AG09309 (cell line): Measurements from ENCODE around the gene AMZ1.

Source experiments
- DNase-seq: peaks from one replicate; pipeline ENCODE4 v3.0.0-alpha.2; 2010; ENCODE audit warnings: low read depth
- H3K4me3 ChIP-seq: 2 replicates; pipeline ENCODE4 v1.5.1; 2011; ENCODE audit warnings: mild to moderate bottlenecking, low read depth, low read length, moderate library complexity; ENCODE audit not compliant: control insufficient read depth
- TF ChIP-seq, protein P1 (sequence below): IDR thresholded peaks from 2 replicates; pipeline ENCODE4 v1.5.1; 2011; ENCODE audit warnings: mild to moderate bottlenecking, low read depth, low read length, inconsistent platforms; ENCODE audit not compliant: insufficient read depth, control insufficient read depth; ENCODE audit errors: missing control alignments

The AMZ1 gene

GRCh38 chr7:2698581-2699288, 10.7 kb downstream of the AMZ1 start:
- no peak for DNase-seq
- H3K4me3 ChIP-seq = no peak overlapping the region
- TF ChIP-seq, protein P1, sequence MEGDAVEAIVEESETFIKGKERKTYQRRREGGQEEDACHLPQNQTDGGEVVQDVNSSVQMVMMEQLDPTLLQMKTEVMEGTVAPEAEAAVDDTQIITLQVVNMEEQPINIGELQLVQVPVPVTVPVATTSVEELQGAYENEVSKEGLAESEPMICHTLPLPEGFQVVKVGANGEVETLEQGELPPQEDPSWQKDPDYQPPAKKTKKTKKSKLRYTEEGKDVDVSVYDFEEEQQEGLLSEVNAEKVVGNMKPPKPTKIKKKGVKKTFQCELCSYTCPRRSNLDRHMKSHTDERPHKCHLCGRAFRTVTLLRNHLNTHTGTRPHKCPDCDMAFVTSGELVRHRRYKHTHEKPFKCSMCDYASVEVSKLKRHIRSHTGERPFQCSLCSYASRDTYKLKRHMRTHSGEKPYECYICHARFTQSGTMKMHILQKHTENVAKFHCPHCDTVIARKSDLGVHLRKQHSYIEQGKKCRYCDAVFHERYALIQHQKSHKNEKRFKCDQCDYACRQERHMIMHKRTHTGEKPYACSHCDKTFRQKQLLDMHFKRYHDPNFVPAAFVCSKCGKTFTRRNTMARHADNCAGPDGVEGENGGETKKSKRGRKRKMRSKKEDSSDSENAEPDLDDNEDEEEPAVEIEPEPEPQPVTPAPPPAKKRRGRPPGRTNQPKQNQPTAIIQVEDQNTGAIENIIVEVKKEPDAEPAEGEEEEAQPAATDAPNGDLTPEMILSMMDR = no peak

GRCh38 chr7:2699289-2699620, 11.3 kb downstream of the AMZ1 start:
- TF ChIP-seq, protein P1 = no peak
- no peak overlapping the region for H3K4me3 ChIP-seq
- no peak for DNase-seq

DNA sequence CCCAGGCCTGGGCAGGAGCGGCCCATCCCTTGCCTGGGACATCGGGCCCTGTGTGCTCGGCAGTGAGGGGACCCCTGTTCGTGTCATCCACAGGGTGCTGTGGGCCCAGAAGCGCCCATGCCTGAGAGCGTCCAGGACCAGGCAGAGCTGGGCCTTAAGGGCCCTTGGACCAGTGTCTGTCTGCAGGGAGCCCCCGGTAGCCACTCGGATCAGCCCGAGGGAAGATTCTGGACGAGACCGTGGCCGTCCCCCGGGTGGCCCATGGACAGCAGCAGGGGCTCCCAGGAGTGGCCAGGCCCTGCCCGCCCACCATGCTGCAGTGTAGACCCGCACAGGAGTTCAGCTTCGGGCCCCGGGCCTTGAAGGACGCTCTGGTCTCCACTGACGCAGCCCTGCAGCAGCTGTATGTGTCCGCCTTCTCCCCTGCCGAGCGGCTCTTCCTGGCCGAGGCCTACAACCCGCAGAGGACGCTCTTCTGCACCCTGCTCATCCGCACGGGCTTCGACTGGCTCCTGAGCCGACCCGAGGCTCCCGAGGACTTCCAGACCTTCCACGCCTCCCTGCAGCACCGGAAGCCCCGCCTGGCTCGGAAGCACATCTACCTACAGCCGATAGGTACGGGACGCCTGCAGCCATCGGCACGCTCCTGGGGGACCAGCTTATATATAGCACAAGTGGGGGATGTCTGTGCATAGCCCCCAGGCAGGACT, 12.3 kb downstream of the AMZ1 start:
- DNase-seq = no peak
- TF ChIP-seq, protein P1 = no peak
- H3K4me3 ChIP-seq = no peak overlapping the region

DNA sequence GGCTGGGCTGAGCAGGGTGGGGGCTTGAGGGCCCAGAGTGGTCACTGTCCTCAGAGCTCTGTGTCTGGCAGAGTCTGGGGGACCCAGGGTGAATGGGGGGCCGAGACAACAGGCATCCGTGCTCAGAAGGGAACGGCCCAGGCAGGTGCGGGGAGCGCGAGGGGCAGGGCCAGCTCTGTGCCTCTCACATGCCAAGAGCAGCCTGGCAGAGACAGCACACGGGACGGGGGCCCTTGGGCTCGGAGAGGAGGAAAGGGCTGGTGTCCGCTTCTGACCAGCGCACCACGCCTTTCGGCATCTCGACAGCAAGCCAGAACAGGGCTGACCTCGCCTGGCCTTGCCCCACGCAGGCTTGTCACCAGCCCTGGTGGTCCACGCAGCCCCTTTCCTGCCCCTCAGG, 13.4 kb downstream of the AMZ1 start:
- no peak overlapping the region for H3K4me3 ChIP-seq
- no peak for DNase-seq
- TF ChIP-seq, protein P1 = no peak

DNA sequence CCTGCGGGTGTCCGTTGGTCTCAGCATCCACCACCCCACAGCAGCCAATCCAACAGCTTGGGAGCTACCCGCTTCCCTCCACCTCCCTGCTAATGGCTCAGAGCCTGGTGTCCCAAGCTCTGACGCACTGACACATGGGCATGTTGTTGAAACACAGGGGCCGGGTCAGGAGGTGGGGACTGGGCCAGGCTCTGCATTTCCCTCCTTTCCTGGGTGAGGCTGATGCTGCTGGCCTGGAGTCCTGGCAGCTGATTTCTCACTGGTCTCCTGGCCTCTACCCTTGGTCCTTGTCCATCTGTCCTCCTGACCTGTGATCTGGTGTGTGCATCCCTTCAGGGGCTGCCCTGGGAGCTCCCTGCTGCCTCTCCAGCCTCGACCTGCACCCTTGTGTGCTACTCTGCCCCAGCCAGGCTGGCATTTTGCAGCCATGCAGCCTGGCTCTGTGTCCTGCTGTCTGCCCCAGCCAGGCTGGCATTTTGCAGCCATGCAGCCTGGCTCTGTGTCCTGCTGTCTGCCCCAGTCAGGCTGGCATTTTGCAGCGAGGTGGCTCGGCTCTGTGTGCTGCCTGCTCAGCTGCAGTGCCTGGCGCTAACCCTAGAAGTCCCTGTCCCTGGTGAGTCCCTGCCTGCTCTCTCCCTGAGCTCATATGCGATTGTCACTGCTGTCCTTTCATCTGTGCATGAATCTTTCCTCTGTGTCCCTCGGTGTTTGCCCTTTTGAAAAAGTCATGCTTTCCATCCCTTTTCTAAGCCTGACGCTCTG, 14.0 kb downstream of the AMZ1 start:
- no peak overlapping the region for H3K4me3 ChIP-seq
- TF ChIP-seq, protein P1 = no peak
- DNase-seq = no peak

DNA sequence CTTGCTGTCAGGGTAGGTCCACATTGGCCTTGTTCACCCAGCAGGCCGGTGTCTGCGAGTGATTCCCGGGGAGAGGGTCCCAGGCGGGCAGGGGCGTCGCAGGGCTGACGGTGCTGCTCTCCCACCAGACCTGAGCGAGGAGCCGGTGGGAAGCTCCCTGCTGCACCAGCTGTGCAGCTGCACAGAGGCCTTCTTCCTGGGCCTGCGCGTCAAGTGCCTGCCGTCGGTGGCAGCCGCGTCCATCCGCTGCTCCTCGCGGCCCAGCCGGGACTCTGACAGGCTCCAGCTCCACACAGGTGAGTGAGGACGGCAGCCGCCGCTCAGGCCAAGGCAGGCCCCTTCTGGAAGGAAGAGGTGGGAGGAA, 14.6 kb downstream of the AMZ1 start:
- H3K4me3 ChIP-seq = no peak overlapping the region
- TF ChIP-seq, protein P1 = no peak
- DNase-seq = no peak
